Fibroblast of skin of left quadriceps (primary cell): Measurements from ENCODE around the gene IPO4.

Source experiments
- DNase-seq, 2 experiments: peaks; one replicate each; pipeline ENCODE4 v3.0.0-alpha.2; 2013; ENCODE audit warnings: low read depth in 2 of 2

The IPO4 gene

GRCh38 chr14:24147761-24148428, 40.7 kb downstream of the IPO4 start:
- no peak for DNase-seq

GRCh38 chr14:24146978-24147760, 41.4 kb downstream of the IPO4 start, which contains the start of gene RNF31:
Gene RNF31, plus strand, starts transcription at chr14:24147498. Its CDS starts 201 bp downstream, at chr14:24147699.
- peak; percentile 95 for DNase-seq

GRCh38 chr14:24146453-24146977, 42.1 kb downstream of the IPO4 start, which contains the start of gene PSME2:
Gene PSME2, minus strand, starts transcription at chr14:24146610. Its CDS starts 29 bp downstream, at chr14:24146581.
- DNase-seq, result peak; percentile 92 to 94

GRCh38 chr14:24145690-24146452, 42.7 kb downstream of the IPO4 start:
- DNase-seq, result no peak

GRCh38 chr14:24145219-24145618, 43.4 kb downstream of the IPO4 start:
- no peak for DNase-seq

GRCh38 chr14:24144451-24144850, 44.2 kb downstream of the IPO4 start:
- DNase-seq, result no peak

GRCh38 chr14:24143511-24143910, 45.1 kb downstream of the IPO4 start:
- no peak for DNase-seq

GRCh38 chr14:24141097-24141880, 47.3 kb downstream of the IPO4 start, which contains the start of gene EMC9:
Gene EMC9, minus strand, starts transcription at chr14:24141591. Its CDS starts 287 bp downstream, at chr14:24141304.
- DNase-seq, result peak; percentile 99

GRCh38 chr14:24139272-24139934, 49.2 kb downstream of the IPO4 start:
- no peak for DNase-seq

- no peak for DNase-seq
Observed at GRCh38 chr14:24138396-24139271, 50.0 kb downstream of the IPO4 start.

- no peak for DNase-seq
Observed at GRCh38 chr14:24137529-24138395, 50.9 kb downstream of the IPO4 start.

GRCh38 chr14:24136684-24137528, 51.7 kb downstream of the IPO4 start:
- DNase-seq, result no peak

- DNase-seq, result peak; percentile 60 to 65
Observed at GRCh38 chr14:24135834-24136683, 52.6 kb downstream of the IPO4 start, which contains the start of gene PSME1. Gene PSME1, plus strand, starts transcription at chr14:24136194. Its CDS starts 69 bp downstream, at chr14:24136263.

GRCh38 chr14:24135584-24135833, 53.1 kb downstream of the IPO4 start:
- no peak for DNase-seq

- DNase-seq, result no peak
Observed at GRCh38 chr14:24133735-24134134, 54.9 kb downstream of the IPO4 start.

- DNase-seq, result no peak
Observed at GRCh38 chr14:24132976-24133375, 55.6 kb downstream of the IPO4 start.
